H9 (cell line): ENCODE results near the gene GAGE12C. TPM values are rescaled to one million over a fixed set of nuclear protein-coding genes. Genes with fewer than 3 reads are reported as not detected.
"Not testable (repeated sequence)": the region's sequence is repeated elsewhere in the genome, so short reads cannot be mapped to it uniquely, and the experiment has no call there.

ENCODE experiments used
- DNase-seq: peaks from one replicate; pipeline ENCODE4 v3.0.0-alpha.2; 2017
- H2AFZ ChIP-seq: one replicate; pipeline ENCODE4 v1.6.1; 2013; ENCODE audit warnings: mild to moderate bottlenecking, low read length, control low read depth, moderate library complexity
- H2AK5ac ChIP-seq: 2 replicates; pipeline ENCODE4 v1.6.1; 2013; ENCODE audit warnings: low read length, control low read depth, mixed read lengths; ENCODE audit not compliant: insufficient read length
- H2BK120ac ChIP-seq: one replicate; pipeline ENCODE4 v1.6.1; 2013; ENCODE audit warnings: low read depth, mild to moderate bottlenecking, low read length, control low read depth, inconsistent platforms; ENCODE audit not compliant: poor library complexity, severe bottlenecking
- H2BK12ac ChIP-seq: 2 replicates; pipeline ENCODE4 v1.6.1; 2013; ENCODE audit warnings: low read length, control low read depth, mixed read lengths, low read depth; ENCODE audit not compliant: insufficient read length
- H2BK15ac ChIP-seq: 2 replicates; pipeline ENCODE4 v1.6.1; 2013; ENCODE audit warnings: low read depth, low read length, control low read depth
- H2BK20ac ChIP-seq: one replicate; pipeline ENCODE4 v1.6.1; 2013; ENCODE audit warnings: low read depth, mild to moderate bottlenecking, low read length, control low read depth, inconsistent platforms; ENCODE audit not compliant: poor library complexity, severe bottlenecking
- H2BK5ac ChIP-seq: 2 replicates; pipeline ENCODE4 v1.6.1; 2013; ENCODE audit warnings: low read length, control low read depth, mixed read lengths; ENCODE audit not compliant: insufficient read length
- H3K14ac ChIP-seq: 2 replicates; pipeline ENCODE4 v1.6.1; 2013; ENCODE audit warnings: low read length, control low read depth; ENCODE audit not compliant: insufficient read depth
- H3K18ac ChIP-seq: 2 replicates; pipeline ENCODE4 v1.6.1; 2013; ENCODE audit warnings: low read depth, mild to moderate bottlenecking, mixed read lengths, low read length, control low read depth; ENCODE audit not compliant: insufficient read length
- H3K23ac ChIP-seq: 2 replicates; pipeline ENCODE4 v1.6.1; 2013; ENCODE audit warnings: low read length, control low read depth, mixed read lengths, low read depth; ENCODE audit not compliant: insufficient read length
- H3K23me2 ChIP-seq: 2 replicates; pipeline ENCODE4 v1.6.1; 2013; ENCODE audit warnings: low read depth, mild to moderate bottlenecking, mixed read lengths, low read length, control low read depth; ENCODE audit not compliant: insufficient read length, poor library complexity, severe bottlenecking
- H3K27ac ChIP-seq: 2 replicates; pipeline ENCODE4 v1.5.1; 2013; ENCODE audit warnings: low read length, control low read depth, mixed read lengths, low read depth; ENCODE audit not compliant: insufficient read length
- H3K27me3 ChIP-seq: 2 replicates; pipeline ENCODE4 v1.6.1; 2013; ENCODE audit warnings: low read length, control low read depth, inconsistent platforms; ENCODE audit not compliant: insufficient read depth
- H3K4ac ChIP-seq: 2 replicates; pipeline ENCODE4 v1.6.1; 2013; ENCODE audit warnings: low read depth, mild to moderate bottlenecking, control low read depth, inconsistent platforms, low read length, moderate library complexity
- H3K4me1 ChIP-seq: 2 replicates; pipeline ENCODE4 v1.6.1; 2013; ENCODE audit warnings: low read length, control low read depth, inconsistent platforms; ENCODE audit not compliant: insufficient read depth
- H3K4me2 ChIP-seq: 2 replicates; pipeline ENCODE4 v1.6.1; 2013; ENCODE audit warnings: low read length, control low read depth, mixed read lengths; ENCODE audit not compliant: insufficient read length, insufficient read depth
- H3K56ac ChIP-seq: 2 replicates; pipeline ENCODE4 v1.6.1; 2013; ENCODE audit warnings: low read depth, mild to moderate bottlenecking, mixed read lengths, low read length, control low read depth; ENCODE audit not compliant: insufficient read length
- H3K79me1 ChIP-seq: 2 replicates; pipeline ENCODE4 v1.6.1; 2013; ENCODE audit warnings: low read depth, mild to moderate bottlenecking, moderate library complexity, low read length, control low read depth, inconsistent platforms; ENCODE audit not compliant: insufficient read depth, poor library complexity, severe bottlenecking
- H3K79me2 ChIP-seq: 2 replicates; pipeline ENCODE4 v1.6.1; 2013; ENCODE audit warnings: low read length, control low read depth, inconsistent platforms; ENCODE audit not compliant: insufficient read depth
- H3K9ac ChIP-seq: 2 replicates; pipeline ENCODE4 v1.6.1; 2013; ENCODE audit warnings: low read length, control low read depth, mixed read lengths; ENCODE audit not compliant: insufficient read length; ENCODE audit errors: extremely low read depth
- H3K9me3 ChIP-seq: one replicate; pipeline ENCODE4 v1.6.1; 2013; ENCODE audit warnings: low read depth, low read length, inconsistent platforms; ENCODE audit not compliant: control insufficient read depth
- H3T11ph ChIP-seq: one replicate; pipeline ENCODE4 v1.6.1; 2013; ENCODE audit warnings: mild to moderate bottlenecking, low read length, control low read depth, inconsistent platforms
- H4K20me1 ChIP-seq: one replicate; pipeline ENCODE4 v1.6.1; 2013; ENCODE audit not compliant: control insufficient read depth, insufficient read length, insufficient read depth
- H4K5ac ChIP-seq: 2 replicates; pipeline ENCODE4 v1.6.1; 2013; ENCODE audit warnings: low read depth, mild to moderate bottlenecking, mixed read lengths, low read length, control low read depth; ENCODE audit not compliant: insufficient read length
- H4K8ac ChIP-seq: replicated peaks from 2 replicates; pipeline ENCODE4 v1.6.1; 2013; ENCODE audit warnings: low read length, control low read depth, mixed read lengths, low read depth; ENCODE audit not compliant: insufficient read length
- H4K91ac ChIP-seq: 2 replicates; pipeline ENCODE4 v1.6.1; 2013; ENCODE audit warnings: low read depth, mild to moderate bottlenecking, moderate library complexity, mixed read lengths, low read length, control low read depth; ENCODE audit not compliant: insufficient read length
- H3K27ac Mint-ChIP-seq, 3 experiments: 2 replicates in 2 of 3; 3 replicates in 1 of 3; pipeline ENCODE4 v1.8.0; 2020 to 2021; ENCODE audit warnings: mixed read lengths in 3 of 3, mild to moderate bottlenecking in 1 of 3, moderate library complexity in 1 of 3
- H3K27me3 Mint-ChIP-seq: 2 replicates; pipeline ENCODE4 v1.8.0; 2021; ENCODE audit warnings: low read depth, mild to moderate bottlenecking, moderate library complexity, mixed read lengths
- H3K36me3 Mint-ChIP-seq, 3 experiments: 2 replicates in 2 of 3; 3 replicates in 1 of 3; pipeline ENCODE4 v1.8.0; 2020 to 2021; ENCODE audit warnings: low read depth in 3 of 3, mixed read lengths in 3 of 3; ENCODE audit not compliant: insufficient read depth in 1 of 3
- H3K4me1 Mint-ChIP-seq, 2 experiments: 2 replicates each; pipeline ENCODE4 v1.8.0; 2020; ENCODE audit warnings: mixed read lengths in 2 of 2
- H3K4me3 Mint-ChIP-seq, 2 experiments: 2 replicates in 1 of 2; 3 replicates in 1 of 2; pipeline ENCODE4 v1.8.0; 2020 to 2021; ENCODE audit warnings: mild to moderate bottlenecking in 2 of 2, mixed read lengths in 2 of 2, moderate library complexity in 1 of 2
- H3K9me3 Mint-ChIP-seq, 2 experiments: 2 replicates in 1 of 2; 3 replicates in 1 of 2; pipeline ENCODE4 v1.8.0; 2020; ENCODE audit warnings: mild to moderate bottlenecking in 2 of 2, mixed read lengths in 2 of 2, moderate library complexity in 1 of 2
- WGBS: extraction: QIAGEN DNeasy Blood & Tissue Kit; methylation state at CpG from one replicate; pipeline ENCODE4 v1.1.7; 2013; ENCODE audit warnings: missing lambda C conversion rate, low lambda C conversion rate, mixed read lengths; ENCODE audit not compliant: insufficient read length; ENCODE audit errors: extremely low coverage; 5-methylcytosine and 5-hydroxymethylcytosine counted together
- total RNA-seq: library from RNA; stranded (reverse); gene quantifications from 2 replicates; pipeline ENCODE4 v1.2.1, GENCODE V29; 2021

GAGE12C gene
- total RNA-seq, 1 experiment from 2014 or later: not detected

GRCh38 chrX:49568728-49569127, 36.8 kb downstream of the GAGE12C start:
- not testable (repeated sequence) for H3K4ac ChIP-seq, H2BK12ac ChIP-seq, H3K4me1 ChIP-seq, H3K79me1 ChIP-seq, H2BK15ac ChIP-seq, H3K4me1 Mint-ChIP-seq, H3K9me3 ChIP-seq, H3K9ac ChIP-seq, H2BK120ac ChIP-seq, H3K18ac ChIP-seq, H3K36me3 Mint-ChIP-seq, H2BK5ac ChIP-seq, H3K4me3 Mint-ChIP-seq, H3K27me3 ChIP-seq, H3K9me3 Mint-ChIP-seq, H3K4me2 ChIP-seq, H2AK5ac ChIP-seq, H4K20me1 ChIP-seq, H3K56ac ChIP-seq, DNase-seq, H3T11ph ChIP-seq, H2BK20ac ChIP-seq, H4K8ac ChIP-seq, H3K27ac ChIP-seq, H3K79me2 ChIP-seq, H3K27me3 Mint-ChIP-seq, H3K27ac Mint-ChIP-seq, H4K5ac ChIP-seq, H2AFZ ChIP-seq, H3K23me2 ChIP-seq, H3K14ac ChIP-seq, H4K91ac ChIP-seq, H3K23ac ChIP-seq
- no CpG with 5 or more reads among the region's 11 CpGs for WGBS

GRCh38 chrX:49569152-49569551, 37.2 kb downstream of the GAGE12C start:
- H3K36me3 Mint-ChIP-seq, H3K79me1 ChIP-seq, H3K14ac ChIP-seq, H2AFZ ChIP-seq, H3K56ac ChIP-seq, H3K4me1 Mint-ChIP-seq, H2BK15ac ChIP-seq, H3K23me2 ChIP-seq, H4K8ac ChIP-seq, H3K79me2 ChIP-seq, H3K27me3 ChIP-seq, H2BK20ac ChIP-seq, H3K27me3 Mint-ChIP-seq, H3K9me3 Mint-ChIP-seq, H2AK5ac ChIP-seq, H3T11ph ChIP-seq, H4K20me1 ChIP-seq, H2BK120ac ChIP-seq, DNase-seq, H2BK5ac ChIP-seq, H4K5ac ChIP-seq, H2BK12ac ChIP-seq, H3K27ac ChIP-seq, H3K27ac Mint-ChIP-seq, H3K23ac ChIP-seq, H3K18ac ChIP-seq, H3K4me1 ChIP-seq, H3K4ac ChIP-seq, H3K9me3 ChIP-seq, H3K4me2 ChIP-seq, H3K9ac ChIP-seq, H4K91ac ChIP-seq, H3K4me3 Mint-ChIP-seq: not testable (repeated sequence)
- whole genome bisulfite sequencing: no CpG with 5 or more reads among the region's 13 CpGs
